Measurements from ENCODE around the gene MAPK10.

GRCh38 chr4:86001591-86001990 is 358.3 kb downstream of the MAPK10 start:
- TF ChIP-seq EGR1 (IDR thresholded peaks at IDR 0.05; ENCODE audit: borderline replicate concordance, low read depth, low read length) (no peak), CTCF (IDR thresholded peaks at IDR 0.05; ENCODE audit: control extremely low read depth in 1 of 3, insufficient read depth in 1 of 3, low read depth in 1 of 3, low read length in 3 of 3) (no peak), POLR2A (IDR thresholded peaks at IDR 0.05; ENCODE audit: control extremely low read depth in 1 of 2, low read depth in 2 of 2, low read length in 2 of 2) (no peak), ASH2L (IDR thresholded peaks at IDR 0.05; ENCODE audit: low read length) (no peak), CTBP2 (IDR thresholded peaks at IDR 0.05; ENCODE audit: borderline replicate concordance, insufficient read depth, insufficient read length, low read length) (no peak), POLR2AphosphoS5 (IDR thresholded peaks at IDR 0.05; ENCODE audit: low read depth, low read length) (no peak), RFX5 (IDR thresholded peaks at IDR 0.05; ENCODE audit: borderline replicate concordance, low read depth, low read length) (no peak), KDM1A (IDR thresholded peaks at IDR 0.05; ENCODE audit: borderline replicate concordance, low read length) (no peak), CHD2 (IDR thresholded peaks at IDR 0.05; ENCODE audit: low read length) (no peak), GABPA (IDR thresholded peaks at IDR 0.05; ENCODE audit: borderline replicate concordance, insufficient read depth, low read length) (no peak), JUND (IDR thresholded peaks at IDR 0.05; ENCODE audit: low read length) (no peak), EZH2 (IDR thresholded peaks at IDR 0.05; ENCODE audit: low read depth, low read length, severe bottlenecking) (no peak), TAF1 (IDR thresholded peaks at IDR 0.05; ENCODE audit: low read depth, low read length) (no peak), SRF (IDR thresholded peaks at IDR 0.05; ENCODE audit: low read depth, low read length) (no peak)
